ENCODE measurements around the gene MYO9B.

Gene MYO9B

GRCh38 chr19:17260842-17261325, 185.3 kb downstream of the MYO9B start:
- peak in 30 of 56 donors; percentile 3 to 70 (median 34) for DNase-seq

GRCh38 chr19:17262557-17262956, 187.0 kb downstream of the MYO9B start:
- DNase-seq = no peak
